Activated CD4-positive, CD25-positive, alpha-beta regulatory T cell treated with anti-CD3 and anti-CD28 coated beads, Interleukin-2, amount 50 U/mL, for 72 hours (primary cell): ENCODE measurements around the gene RNF115.
"Not testable (repeated sequence)": the region's sequence is repeated elsewhere in the genome, so short reads cannot be mapped to it uniquely, and the experiment has no call there.

Source experiments
- DNase-seq: peaks from one replicate; pipeline ENCODE4 v3.0.0; 2021

Gene RNF115

DNA sequence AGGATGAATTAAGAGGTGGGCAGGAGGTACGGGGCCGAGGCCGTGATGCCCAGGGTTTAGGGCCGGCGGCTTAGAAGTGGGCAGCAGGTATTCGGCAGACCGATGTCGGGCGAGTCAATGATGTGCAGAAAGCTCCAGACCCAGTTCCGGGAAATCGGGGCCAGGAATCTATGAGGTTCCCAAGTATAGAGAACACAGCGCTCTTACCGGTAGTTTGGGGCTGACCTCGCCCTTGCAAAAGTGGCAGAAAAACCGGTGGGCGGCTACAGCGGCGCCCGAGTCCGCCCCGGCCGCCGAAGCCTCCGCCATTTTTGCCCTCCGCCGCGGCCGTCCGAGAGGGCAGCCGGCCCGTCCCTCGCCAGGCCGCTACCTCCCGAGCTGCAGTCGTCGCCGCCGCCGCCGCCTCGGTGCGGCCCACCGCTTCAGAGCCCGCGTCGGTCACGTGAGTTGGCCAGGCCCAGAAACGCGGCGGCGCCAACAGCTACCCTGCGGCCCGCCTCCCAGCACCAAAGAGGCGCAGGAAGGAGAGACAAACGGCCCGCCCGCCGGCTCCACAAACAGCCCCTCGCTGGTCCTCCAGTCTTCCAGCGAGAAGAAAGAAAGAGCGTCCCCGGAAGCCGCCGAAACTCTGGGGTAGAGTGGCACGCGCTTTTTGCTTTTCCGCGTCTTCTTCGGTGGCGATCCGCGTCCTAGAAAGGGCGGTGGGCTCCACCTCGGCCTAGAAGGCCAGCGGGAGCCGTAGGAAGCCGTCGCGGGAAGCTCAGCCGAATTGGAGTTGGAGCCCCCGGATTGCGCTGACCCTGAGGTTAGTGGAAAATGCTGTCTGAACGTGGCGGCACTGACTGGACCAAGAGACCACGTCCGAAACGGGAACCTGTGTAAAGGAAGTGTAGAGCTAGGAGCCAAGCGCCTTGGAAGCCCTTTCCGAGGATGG, at the start of gene RNF115, which contains the start of gene POLR3C:
RNF115 (minus strand) TSS at position 531 of the 934 bp plus-strand sequence; CDS start at position 309, 222 bp downstream.
POLR3C (plus strand) TSS at position 636 of the 934 bp plus-strand sequence. CDS start 1,577 bp downstream, outside the sequence.
- DNase-seq, result peak; percentile 82

DNA sequence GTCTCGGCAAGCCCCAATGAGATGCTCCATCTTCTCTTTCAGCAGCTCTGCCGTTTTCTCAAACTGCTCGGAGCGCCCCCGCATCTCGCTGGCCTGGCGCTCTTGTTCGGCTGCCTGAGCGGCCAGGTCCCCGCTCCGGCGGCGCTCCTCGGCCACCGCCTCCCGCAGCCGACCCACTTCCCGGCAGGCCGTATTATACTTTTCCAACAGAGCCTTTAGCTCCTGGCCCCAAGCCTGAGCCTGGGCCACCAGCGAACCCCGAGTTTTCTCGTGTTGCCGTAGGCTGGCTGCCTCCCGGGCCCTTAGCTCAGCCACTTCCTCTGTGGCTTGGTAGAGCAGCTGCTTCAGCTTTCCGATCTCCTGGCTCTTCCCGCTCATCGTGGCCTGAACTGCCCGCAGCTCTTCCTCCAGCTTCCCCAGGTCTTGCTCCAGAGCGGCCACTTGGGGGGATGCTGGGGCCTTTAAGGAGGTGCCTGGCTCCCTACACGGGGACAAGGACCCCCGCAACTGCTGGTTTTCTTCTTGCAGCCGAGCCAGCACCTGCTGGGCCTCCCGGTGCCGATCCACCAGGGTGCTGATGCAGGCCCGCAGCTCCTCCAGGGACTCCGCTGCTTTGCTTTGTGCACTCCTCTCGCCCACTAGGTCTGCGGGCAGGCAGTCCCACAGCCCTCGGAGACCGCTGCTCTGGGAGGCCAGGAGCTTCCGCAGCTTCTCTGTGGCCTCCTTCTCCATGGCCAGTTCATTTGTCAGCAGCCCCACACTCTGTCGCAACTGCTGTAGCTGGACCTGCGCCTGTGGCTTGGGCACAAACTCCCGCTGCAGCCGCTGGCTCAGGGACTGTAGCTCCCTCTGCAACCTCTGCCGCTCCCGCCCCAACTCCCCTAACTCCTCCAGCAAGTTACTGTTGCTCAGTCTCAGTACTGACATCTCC, 48.4 kb upstream of the RNF115 start:
- peak; percentile 49 for DNase-seq

DNA sequence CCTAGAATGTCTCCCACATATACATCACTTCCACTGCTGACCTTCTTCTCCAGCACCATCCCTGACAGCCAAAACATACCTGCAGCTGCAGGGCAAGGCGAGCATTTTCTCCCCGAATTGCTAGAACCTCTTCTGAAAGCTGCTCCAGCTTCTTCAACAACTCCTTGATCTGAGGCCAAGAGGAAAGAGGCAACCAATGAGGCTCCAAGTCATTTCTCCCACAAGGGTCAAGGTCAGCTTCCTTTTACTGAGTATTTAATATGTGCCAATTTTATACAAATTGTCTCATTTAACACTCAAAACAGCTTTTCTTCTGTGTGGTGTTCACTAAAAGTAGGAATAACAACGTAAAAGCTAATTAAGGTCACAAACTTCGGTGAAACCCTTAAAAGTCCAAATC, 44.3 kb upstream of the RNF115 start:
- DNase-seq, result no peak

DNA sequence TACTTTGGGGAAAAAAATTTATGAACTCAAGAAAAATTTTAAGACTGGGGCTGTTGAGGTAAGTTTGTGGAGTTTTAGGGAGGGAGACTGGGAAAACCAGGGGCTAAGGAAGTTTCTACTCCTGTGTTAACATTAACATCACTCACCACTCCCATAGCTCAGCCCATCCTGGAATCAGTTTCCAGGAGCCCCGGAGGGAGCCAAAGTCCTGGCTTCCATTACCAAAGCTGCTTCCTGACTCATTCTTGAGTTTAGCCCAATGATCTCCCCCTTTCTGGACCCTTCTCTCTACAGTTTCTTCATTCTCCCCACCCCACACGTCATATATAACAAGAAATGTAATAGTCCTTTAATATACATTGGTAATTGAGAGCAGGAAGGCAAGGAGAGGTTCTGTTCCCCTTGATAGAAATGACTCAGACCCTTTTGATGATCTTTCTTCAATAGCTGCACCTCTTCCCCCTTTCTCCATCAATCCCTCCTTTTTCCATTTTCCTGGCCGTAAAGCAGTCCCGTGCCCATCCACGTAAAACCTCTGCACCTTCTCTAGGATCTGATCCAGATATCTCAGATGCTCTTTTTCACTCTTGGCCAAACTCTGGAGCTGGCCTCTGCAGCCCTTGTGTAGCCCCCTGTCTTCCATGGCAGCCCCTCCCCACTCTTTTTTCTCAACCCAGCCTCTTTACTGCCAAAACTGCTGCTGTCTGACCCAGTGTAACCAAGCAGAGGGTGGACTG, 39.6 kb upstream of the RNF115 start:
- no peak for DNase-seq

DNA sequence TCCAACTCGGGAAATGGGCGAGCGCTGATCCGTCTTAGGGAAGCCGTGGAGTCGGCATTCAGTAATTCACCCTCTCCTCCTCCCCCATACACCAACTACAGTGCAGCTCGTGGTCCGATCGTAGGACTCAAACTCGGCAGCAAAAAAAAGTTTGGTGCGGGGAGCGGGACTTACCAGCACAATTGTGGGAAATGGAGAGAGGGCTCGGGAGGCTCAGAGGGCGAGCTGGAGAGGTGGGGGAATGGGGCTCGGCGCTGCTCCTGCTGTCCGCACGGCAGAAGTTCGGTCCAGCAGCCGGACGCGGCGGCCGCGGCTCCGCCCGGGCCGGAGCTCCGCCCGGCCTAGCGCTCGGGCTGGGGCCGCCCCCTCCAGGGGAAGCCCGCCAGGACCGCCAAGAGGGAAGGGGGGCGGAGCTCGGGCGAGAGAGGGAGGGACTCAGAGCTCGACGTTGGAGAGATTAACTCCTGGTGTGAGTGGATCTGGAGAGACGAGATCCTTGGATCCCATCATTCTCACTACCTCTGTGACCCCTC, 35.7 kb upstream of the RNF115 start:
- DNase-seq, result peak; percentile 77

DNA sequence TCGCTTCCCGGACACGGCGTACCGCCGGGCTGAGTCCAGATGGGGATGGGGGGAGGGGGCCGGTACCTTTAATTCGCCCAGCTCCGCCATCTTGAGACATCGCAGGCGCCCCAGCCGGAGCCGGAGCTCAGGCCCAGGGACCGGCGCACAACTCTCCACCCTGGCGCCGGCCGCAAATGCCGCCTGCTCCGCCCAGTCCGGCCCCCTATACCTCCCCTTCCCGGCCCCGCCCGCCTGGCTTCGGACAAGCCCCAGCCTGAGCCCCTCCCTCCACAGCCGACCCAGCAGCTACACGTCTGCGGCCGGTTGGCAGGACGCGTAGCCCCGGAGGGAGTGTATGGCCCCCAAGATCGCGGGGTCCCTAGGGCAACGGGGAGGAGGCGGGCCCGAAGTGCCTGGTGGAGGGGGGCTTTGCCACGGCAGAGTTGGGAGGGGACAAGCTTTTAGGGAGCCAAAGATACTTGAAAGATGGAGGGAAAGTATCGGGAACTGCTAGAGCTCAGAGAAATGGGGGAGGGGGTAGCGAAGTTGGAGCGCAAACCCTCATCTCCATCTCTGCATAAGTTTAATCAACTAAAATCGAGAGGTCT, 35.1 kb upstream of the RNF115 start, which contains the start of gene PIAS3:
PIAS3 (minus strand) TSS at position 181 of the 590 bp plus-strand sequence; CDS start at position 90, 91 bp downstream.
- DNase-seq, result peak; percentile 91

DNA sequence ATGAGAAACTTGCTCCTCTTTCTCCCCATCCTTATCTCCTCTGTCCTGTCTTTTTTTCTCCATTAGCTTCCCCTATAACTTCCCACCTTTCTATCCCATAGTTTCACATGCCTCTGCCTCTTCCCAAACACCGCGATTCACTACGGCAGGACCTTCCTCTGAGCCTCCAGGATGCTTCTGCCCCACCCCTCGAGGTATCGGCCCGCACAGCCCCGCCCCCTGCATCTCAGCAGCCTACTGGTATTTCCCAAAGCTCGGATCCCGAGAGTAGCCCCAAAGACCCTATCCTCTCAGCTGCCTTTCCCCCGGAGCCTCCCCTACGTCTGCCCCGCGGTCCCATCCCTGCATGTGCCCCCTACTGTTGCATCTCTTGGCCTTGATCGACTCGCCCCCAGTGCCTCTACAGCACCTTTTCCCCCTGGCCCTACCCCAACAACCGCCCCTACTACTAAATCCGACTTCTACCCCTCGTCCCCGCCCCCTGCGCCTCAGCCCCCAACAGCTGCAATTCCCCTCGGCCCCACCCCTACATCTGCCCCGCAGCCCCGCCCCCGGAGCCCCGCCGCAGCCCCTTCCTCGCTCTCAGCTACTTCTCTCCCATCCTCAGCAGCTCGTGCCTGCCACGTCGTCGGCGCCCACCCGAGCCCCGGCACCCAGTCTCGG, 34.5 kb upstream of the RNF115 start:
- peak; percentile 53 for DNase-seq

DNA sequence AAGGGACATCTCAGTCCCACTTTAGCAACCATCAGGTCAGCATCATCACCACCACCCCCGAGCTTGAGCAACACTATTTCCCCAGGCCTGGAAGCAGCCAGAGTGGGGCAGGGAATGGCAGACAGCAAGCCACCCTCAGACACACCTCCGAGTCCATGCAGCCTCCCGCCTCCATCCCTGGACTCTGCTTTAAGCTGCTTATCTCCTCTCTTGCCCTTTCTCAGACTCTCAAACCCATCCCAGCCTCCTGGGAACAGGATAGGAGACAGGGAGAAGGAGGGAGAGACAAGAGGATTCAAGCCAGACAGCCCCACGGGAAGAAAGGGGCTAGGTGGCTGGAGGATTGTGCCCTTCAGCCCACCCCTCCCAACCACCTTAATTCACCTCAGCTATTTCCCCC, 33.3 kb upstream of the RNF115 start:
- DNase-seq, result no peak

DNA sequence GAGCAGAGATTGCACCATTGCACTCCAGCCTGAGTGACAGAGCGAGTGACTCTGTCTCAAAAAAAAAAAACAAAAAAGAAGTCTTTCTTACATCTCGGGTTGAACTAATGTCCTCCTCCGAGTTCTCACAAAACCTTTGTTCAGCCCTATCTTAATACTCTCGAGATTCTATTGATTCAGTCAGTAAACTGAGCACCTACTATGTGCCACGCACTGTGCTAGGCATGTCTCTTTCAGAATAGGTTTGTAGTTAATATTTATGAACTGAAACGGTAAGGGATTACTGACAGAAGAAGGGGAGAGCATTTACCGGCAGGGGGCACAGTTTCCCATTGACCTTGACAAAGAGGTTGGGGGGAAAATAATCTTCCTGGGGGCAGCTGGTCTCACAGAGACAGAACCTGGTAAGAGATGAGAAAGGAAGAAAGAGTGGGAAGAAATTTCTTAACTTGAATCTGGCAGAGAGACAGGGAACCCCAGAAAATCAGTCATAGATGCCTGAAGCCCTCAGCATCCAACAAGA, 31.6 kb upstream of the RNF115 start:
- DNase-seq, result no peak

DNA sequence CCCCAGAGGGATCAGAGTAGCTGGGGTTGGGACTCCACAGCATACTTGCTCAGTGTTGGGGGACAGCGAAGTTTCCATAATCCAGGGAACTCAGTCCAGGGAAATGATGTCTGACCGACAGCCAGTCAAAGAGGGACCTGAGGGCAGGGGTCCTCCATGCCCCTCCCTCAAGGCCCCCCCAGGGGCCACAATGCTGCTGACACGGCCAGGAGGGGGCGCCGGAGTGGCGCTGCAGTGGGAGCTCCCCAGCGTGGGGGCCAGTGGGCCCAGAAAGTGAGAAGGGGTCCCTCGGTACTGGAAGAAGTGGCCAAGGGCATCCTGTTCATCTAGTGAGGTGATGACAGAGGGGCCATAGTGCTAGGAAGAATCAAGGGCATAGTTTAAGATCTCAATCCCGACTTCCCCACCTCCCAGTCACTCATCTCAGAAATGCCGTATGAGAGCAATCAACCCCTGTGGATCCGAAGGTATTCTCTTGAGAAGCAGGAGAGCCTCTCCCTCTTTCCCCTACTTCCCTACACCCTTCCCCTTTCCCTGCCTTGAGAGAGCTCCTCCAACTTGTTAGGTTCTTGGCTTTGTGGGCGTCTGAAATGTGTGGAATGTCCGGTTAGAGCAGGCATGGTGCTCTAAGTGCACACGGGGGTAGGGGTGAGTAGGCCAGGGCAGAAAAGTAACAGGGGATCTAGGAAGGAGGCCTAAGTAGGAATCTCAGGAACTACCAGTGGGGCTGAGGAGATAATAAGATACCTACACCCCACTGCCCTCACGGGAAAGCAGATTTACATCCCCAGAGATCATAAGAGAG, 25.7 kb upstream of the RNF115 start:
- no peak for DNase-seq

DNA sequence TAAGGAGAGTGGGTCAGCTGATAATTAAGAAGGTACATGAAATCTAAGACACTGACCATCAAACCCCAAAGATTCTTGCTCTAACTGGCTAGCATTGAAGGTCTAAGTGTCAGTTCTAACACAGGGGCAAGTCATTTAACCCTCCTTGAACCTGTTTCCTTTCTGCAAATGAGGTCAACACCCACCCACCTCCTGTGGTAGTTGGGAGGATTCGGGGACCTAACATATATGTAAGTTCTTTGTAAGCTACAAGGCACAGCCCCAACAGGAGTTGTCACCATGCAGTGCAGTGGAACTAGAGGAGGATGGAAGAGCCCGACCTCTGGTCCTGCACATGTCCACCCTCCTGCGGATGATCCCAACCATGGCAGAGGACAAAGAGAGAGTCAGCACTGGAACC, 23.9 kb upstream of the RNF115 start:
- no peak for DNase-seq

DNA sequence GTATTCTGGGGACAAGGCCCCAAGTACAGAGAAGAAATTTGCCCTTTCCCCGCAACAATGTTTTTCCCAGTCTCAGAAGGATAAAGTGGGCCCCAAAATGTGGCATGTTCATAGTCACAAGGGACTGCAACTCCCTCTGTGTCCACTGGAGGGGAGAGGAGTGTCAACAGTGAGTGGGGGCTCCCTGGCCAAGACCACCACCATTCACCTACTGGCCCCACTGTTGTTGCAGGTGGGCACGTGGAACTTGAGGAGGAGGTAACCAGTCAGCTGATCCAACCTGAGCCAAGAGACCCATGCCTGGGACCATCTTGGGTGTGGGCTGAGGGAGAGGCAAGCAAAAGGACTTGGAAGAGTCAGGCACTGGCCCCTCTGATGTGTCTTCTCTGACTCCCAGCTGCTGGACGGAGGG, 22.3 kb upstream of the RNF115 start:
- DNase-seq, result no peak

DNA sequence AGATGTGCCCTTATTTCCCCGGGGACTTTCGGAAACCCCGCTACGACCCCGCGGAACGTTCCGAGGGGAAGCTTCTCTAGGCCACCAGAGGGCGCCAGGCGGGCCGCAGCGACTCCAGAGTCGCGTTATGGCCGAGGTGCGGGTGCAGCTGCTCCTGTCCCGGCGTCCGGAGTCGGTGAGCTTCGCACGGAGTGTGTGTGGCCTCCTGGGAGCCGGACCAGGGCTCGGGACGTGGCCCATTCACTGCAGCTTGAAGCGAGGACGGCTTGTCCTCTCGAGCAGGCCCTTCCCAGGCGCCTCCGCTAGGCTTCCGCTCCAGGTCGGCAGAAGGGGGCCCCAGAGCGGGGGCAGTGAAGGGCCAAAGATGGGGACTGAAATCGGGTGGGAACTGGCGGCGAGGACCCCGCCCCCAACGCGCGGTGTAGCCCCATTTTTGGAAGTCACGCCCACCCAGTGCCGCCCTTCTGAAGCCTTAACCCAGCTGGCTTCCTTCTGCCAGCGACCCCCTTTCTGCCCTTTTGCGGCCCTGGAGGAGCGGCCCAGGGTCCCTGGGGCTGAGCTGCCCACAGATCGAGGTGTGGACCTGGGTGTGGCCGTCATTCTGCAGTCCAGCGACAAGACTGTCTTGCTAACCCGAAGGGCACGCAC, 21.7 kb upstream of the RNF115 start, which contains the start of gene NUDT17:
NUDT17 (plus strand) TSS at position 117 of the 648 bp plus-strand sequence; CDS start at position 128, 11 bp downstream.
- DNase-seq, result peak; percentile 76

DNA sequence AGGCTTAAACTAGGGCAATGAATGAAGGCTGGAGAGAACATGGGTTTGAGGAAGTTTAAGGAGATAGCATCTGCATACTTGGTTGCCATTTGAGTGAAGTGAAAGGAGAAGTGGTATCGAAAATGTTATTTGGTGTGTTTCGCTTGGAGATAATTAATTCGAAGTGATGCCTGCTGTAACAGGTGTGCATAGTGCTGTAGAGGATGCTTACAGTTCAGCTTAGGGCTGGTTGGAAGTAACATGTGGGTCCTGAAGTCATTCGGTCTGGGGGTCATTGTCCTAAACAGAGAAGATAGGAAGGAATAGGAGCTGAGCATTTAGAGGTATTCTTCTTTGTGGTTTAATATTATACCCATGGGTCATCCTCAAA, 21.2 kb upstream of the RNF115 start:
- no peak for DNase-seq

DNA sequence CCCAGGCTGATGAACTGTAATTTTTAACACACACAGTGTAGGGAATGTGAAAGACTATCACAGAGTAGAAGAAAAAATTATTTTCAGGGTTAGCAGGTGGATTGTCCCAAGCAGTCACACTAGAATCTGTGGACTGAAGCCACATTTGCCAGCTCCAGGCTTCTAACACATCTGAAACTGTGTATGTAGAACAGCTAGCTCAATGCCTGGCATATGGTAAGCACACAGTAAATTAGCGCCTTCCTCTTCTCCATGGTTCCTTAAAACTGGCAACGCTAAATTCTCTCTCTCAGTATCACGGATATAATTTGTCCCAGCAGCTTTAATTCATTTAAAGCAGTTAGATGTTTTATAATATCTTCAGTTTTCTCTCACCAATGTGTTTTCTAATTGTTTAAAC, 19.1 kb upstream of the RNF115 start:
- DNase-seq, result no peak

DNA sequence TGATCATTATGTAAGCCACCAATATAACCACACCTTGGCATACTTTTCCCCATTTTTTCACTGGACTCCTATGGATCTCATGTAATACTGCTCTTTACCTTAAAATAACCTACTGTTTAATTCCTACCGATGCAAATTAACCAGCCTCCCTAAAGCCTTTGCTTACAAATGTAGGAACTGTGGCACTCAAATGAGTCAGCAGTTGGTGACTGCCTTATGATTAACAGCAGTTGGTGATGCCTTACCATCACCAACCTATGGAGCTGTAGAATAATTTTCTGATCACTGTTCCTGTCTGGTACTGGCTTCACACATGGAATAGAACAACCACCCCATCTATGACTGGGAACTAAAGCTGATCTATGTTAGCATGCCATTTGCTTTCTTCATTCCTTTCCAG, 13.8 kb upstream of the RNF115 start:
- DNase-seq, result no peak

DNA sequence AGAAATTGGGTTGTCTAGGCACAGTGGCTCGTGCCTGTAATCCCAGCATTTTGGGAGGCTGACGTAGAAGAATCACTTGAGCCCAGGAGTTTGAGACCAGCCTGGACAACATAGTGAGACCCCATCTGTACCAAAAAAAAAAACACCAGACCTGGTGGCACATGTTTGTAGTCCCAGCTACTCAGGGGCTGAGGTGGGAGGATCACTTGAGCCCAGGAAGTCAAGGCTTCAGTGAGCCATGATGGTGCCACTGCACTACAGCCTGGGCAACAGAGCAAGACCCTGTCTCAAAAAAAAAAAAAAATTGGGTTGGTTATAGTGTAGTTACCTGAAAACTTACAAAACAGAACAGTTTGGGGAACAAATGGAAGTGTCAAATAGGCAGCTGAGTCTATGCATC, 6.9 kb upstream of the RNF115 start:
- DNase-seq, result not testable (repeated sequence)

DNA sequence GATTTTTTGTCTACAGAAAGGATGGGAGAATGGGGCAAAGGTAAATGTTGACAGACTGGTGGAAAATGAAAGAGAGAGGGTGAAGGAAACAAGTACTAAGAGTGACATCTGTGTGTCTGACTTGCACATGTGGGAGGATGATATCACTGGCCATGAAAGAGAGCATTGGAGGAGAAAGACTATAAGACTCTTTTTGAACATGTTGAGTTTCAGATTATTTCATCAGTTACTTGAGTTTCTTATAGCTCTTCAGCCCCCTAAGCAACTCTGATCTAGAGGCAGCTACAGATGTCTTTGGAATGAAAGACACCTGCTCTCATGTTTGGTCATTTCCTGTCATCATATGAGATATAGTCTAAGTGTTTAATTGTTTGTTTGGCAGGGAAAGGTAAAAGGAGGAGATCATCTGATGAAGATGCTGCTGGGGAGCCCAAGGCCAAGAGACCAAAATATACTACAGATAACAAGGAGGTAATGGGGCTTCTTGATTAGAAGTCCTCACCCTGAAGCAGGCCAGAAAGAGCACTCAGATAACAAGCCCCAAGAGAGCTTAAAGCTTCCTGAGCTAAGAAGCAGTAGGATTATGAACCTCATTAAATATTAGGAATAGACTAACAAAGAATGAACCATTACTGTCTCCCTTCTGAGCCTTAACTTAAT, 4.6 kb upstream of the RNF115 start:
- no peak for DNase-seq

DNA sequence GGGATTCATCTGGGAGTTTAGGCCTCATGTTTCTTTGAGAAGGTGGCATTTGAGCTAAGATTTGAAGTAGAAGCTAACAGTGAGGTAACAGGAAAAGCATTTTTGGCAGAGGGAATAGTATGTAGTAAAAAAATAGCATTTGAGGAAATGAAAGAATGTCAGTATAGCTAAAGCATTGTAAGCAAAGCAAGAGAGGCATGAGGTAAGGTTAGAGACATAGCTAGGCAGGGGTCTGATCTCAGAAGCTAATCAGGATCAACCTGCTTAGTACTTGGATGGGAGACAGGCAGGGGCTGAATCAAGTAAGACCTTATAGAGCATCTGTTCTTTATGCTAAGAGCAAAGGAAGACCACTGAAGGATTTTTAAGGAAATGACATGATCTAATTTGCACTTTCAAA, 4.1 kb upstream of the RNF115 start:
- DNase-seq, result no peak
